ENCODE results near the gene ASCC3.
A peak's percentile ranks its signal among the peaks of the same experiment; 100 is the strongest.

GRCh38 chr6:100573166-100573565 lies 308.0 kb downstream of the ASCC3 start:
- TF ChIP-seq CTCF (IDR thresholded peaks at IDR 0.05; ENCODE audit: poor library complexity) (peak; percentile 23), EZH2 (IDR thresholded peaks at IDR 0.05; ENCODE audit: borderline replicate concordance) (no peak), EZH2phosphoT487 (IDR thresholded peaks at IDR 0.05; ENCODE audit: low read depth, severe bottlenecking, unreplicated experiment) (no peak)

All from hepatocyte (in vitro differentiated cells).